HuH-7 (cell line): ENCODE measurements around the gene TENM4.
"Not testable (repeated sequence)": the region's sequence is repeated elsewhere in the genome, so short reads cannot be mapped to it uniquely, and the experiment has no call there.

Experiments
- DNase-seq: peaks from one replicate; pipeline ENCODE4 v3.0.0; 2011; ENCODE audit warnings: low spot score

Gene TENM4

DNA sequence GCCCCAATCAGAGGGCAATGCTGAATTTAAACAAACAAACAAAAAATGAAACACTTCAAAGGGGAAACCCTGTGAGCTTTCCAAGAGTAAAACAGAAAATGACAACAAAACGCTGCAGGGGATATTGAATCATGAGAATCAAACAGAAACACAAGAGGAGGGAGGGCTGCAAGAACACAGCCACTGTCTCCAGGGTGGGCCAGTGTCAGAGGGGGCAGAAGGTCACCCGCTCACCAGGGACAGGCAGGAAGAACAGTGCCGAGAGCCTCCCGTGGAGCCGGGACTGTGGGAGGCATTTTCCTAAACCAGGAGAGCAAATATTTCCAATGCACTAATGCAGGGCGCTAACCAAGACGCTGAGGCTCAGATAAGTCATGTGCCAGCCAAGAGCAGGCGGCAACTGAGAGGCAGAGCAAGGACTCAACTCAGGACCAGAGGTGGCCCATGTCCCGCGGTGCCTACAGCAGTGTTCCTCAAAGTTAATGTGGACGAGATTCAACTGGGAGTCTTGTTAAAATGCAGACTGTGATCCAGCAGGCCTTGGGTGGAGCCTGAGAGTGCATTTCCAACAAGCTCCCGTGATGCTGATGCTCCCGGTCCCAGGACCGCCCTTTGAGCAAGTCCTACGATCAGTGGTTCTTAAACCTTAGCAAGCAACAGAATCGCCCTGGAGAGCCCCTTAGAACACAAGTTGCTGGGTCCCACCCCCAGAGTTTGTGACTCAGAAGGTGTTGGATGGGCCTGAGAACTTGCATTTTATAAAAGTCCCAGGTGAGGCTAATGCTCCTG, 197.2 kb downstream of the TENM4 start:
- no peak for DNase-seq

DNA sequence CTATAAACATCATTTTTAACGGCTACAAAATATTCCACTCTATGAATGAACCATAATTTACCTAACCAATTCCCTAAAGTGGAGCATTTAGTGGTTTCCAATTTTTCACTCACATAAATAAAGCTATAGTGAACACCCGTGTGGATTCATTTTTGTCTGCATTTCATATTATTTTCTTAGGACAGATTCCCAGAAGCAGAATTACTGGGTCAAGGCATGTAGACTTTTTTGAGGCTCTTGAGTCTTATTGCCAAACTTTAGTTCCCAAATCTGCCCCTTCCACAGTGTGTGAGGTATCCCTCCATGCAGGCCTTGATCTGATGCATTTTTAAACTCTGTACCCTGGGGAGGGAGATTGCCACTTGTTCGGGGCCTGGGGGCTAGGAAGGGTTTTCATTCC, 198.2 kb downstream of the TENM4 start:
- DNase-seq = no peak

DNA sequence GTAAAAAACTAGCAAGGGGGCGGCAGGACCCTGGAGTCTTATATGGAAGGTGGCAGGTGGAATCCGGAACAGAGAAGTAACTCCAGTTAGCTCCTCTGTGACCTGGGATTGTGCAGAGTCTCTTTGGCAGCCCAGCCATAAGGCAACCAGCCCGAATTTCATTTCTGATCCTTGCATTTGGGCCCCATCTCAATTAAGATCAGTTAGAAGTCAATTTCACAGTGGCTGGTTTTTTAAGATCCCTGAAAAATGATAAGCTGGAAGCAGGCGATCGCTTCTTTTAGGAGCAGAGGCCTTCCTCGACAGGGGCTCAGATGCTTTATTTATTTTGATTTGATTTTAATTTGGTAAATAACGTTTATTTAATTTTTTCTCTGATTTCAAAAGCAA, 199.0 kb downstream of the TENM4 start:
- DNase-seq = no peak

DNA sequence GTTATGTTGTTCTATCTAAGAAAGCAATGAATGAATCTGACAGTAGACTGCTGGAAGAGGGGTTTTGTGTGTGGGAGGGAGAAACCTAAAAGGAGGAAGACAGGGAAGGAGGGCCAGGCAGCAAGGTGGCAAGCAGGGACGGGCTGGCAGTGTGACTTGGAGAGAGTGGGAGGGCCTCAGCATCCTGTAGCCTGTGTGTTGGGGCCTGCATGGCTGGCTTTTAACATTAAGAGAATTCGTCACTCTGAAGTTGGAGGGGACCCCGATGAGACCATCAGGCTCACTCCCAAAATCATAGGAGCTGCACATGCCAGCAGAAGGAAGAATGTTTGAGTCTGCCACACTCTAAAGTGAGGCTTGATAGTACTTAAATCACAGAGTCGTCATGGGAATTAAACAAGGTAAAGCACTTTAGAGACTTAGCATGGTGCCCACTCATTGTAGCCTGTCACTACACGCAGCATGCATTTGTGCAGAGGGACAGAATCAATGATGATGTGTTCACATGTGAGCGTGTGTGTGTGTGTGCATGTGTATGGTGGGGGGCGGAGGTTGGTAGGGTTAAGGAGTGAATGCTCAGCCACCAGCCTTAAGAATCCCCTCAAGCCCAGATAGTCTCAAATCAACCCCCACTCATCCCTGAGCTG, 199.5 kb downstream of the TENM4 start:
- DNase-seq = no peak

DNA sequence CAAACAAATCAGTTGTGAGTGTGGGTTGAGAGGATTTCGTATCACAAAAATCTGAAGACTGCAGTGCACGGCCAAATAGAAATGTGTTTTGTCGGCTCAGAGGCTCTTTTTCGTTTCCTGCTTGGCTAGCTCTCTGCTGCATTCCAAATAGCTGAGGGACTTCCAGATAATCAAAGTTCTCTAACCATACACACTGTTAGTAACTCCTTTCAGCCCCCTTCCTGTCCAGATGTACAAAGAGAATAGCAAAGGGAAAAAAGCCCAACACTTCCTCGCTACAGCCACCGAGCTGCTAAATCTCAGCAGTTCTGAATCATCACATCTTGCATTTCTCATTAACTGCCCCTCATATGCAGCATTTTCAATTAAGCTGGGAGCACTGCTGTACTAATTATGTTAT, 203.1 kb downstream of the TENM4 start:
- no peak for DNase-seq

DNA sequence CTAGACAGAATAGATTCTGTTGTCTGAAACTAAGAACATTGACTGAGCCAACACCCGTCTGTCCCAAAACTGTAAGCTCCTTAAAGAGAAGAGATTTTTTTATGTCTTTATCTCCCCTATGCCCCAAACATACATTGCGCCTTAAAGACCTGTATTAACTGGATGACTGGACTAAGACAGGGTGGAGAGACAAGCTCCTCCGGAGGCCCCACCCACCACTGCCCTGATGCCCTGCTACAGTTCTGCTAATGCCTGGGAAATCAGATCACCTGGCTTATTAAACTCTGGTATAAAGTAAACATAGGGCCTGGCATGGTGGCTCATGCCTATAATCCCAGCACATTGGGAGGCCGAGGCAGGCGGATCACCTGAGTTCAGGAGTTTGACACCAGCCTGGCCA, 203.7 kb downstream of the TENM4 start:
- no peak for DNase-seq

DNA sequence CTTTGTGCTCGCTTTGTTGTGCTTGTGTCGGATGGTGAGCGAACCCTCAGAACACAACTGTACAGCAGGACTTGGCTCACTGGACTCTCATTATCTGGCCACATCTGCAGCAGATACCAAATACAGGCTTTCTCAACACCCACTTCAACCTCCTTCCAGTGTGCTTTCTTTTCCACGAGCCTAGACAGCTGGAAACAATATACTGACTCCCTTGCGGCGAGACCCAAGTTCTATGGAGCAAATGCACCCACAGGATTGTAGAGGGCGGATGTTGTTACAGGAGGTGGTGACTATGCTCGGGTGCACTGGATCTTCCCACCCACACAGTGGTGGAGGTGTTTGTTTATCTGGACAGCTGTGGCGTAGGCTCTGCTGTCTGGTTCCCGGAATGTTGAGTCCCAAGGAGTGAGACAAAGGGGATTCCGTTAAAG, 204.3 kb downstream of the TENM4 start:
- DNase-seq = no peak

DNA sequence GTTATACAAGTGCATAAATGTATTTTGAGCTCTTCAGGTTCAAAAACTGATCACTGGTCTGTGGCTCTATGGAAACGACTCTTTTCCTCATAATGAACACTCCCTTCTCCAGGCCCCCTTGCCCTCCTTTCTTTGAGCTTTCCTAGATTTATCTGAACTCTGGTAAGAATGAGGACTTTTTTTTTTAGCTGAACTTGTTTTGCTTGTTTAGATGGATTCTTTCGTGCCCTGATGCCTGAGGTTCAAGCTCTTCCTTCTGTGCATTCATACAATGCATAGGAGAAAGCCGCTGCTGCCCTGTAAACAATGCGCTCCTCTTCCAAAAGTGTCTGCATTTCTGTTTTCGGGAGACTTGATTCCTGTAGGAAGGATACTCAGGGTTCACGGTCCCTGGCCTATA, 205.1 kb downstream of the TENM4 start:
- DNase-seq = no peak

DNA sequence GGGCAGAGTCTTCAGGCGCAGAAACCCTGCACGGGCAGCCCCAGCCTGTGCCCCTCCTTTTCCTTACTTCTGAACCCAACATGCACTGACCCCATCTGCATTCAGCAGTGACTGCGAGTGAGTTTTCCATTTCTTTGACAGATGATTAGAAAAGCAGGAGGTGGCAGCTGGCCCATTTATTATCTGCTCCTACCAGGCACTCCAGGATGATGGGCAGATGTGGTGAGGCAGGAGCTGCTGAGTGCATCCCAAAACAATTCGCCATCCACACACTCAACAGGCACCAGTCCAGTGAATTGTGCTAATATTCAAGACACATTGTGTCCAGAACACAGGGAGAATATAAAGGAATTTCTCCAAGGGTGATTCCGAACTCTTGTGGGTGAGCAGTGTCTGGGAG, 208.5 kb downstream of the TENM4 start:
- no peak for DNase-seq

DNA sequence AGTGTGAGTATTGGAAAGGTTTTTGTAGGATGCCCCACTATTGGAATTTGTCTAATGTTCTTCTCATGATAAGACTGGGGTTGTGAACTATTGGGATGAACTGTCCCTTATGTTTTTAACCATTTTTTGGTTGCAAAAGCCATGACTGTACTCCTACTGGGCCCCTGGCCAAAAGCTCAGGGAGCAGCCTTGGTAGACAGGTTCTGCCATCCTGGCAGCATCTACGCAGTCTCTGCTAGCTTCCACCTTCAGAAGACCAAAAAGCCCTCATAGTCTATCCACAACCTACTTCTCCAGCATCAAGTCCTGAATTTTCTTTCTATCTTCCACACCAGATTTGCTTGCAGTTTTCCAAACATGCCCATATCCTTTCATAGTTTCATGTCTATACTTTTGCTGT, 211.8 kb downstream of the TENM4 start:
- DNase-seq = no peak

DNA sequence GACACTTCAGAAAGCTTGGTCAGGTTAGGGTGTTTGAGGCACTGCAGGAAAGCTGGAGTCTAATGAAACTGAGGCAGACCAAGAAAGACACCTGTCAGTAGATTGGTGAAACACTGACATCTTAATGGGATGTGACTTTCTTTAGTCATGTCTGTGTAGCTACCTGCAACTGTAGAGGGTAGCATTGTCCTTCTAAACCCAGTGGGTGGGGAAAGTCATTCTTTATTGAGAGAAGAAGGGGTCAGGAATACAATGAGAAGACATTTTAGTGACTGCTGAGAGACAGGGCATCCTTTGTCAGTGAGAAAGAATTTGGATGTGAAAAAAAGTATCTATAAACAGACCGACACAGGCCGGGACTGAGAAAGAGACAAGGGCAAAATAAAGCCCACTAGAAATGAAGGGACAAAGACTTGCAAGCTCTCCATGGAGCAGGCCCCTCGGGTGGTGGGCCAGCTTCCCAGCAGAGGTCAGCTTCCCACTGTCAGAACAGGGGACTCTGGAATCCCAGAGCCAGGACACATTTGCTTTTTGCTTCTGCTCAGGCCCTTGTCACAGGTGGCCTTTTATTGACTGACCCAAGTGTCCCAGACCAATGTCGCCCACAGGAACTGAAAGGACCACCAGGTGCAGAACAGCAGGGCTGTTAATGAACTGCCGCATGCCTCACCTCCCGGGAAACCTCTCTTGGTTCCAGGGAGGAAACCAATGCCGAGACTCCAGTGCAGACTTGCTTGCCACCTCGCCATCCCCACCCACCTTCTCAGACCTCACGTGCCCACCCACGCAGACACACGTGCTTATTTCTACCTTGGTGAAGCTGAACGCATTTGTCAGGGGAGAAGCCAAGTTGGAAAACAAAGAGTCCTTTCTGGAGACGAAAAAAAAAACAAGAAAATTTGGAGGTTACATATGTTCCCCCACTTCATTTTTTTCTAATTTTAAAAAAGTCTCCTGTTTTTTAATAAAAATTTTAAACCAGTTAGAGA, 212.8 kb downstream of the TENM4 start:
- no peak for DNase-seq

DNA sequence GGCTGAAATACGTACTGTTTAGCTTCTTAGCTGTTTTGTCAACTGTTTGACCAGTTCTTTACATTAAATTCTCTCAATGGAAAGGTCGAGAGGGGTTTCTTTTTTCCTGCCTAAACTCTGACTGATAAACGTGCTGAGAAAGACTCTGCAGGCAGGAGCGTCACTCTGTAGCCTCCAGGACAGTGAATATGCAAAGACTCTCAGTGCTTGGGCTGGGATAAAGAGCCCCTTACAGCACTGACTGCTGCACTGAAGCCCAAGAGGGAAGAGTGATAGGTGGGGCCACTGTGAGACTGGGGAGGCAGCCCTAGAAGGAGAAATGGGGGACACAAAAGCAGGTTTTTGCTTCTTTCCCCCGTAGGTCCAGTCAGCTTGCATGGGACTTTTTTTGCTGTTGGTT, 213.5 kb downstream of the TENM4 start:
- DNase-seq = no peak

DNA sequence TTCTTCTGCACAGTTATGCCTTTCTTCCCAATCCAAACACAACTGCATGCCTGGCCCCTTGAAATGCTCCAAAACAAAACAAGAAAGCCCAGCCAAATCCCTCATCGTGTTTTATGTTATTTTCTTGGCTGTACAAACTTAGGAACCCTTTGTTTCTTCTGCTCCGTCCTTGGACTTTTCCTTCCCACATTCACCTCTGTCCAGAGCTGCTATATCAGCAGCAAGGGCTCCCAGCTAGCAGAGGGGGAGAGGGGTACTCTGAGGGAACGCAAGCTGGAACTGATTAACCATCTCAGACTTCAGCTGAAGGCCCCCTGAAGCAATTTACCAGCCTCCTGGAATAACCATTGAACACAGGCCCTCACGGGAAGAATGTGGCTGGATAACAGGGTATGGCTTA, 214.7 kb downstream of the TENM4 start:
- no peak for DNase-seq

DNA sequence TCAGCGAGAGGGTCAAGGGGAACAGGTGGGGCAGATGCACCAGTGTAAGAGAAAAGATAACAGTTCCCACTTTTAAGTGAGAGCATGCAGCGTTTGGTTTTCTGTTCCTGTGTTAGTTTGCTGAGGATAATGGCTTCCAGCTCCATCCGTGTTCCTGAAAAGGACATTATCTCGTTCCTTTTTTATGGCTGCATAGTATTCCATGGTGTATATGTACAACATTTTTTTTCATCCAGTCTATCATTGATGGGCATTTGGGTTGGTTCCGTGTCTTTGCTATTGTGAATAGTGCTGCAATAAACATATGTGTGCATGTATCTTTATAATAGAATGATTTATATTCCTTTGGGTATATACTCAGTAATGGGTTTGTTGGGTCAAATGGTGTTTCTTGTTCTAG, 218.7 kb downstream of the TENM4 start:
- not testable (repeated sequence) for DNase-seq

DNA sequence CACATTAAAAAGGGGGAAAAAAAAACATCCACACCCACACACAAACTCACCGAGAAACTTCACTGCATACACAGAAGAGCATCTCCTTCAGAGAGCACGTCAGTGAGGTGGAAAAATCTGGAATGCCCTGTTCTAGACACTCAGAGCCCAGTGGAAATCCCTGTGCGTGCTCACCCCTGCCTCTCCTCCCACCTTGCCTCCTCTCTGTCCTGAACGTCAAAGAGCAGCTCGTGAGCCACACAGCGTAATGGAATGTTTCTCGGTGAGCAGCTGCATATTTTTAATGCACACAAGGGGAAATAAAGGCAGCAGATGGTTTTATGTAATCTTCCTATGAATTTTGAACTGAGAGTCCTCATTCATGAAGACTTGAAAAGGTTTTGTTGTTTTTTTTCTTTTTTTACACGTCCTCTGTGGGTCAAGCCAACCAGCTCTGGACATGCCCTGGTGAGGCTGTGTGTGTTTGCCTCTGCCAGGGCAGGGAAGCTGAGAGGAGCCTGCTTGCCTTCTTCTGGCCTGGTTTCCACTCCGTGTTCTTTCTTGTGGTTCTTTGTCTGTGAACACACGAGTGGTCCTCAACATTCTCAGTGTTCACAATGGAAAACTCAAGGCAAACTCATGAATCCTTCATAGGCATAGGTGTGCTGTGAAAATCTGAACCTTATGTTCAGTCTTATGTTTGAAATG, 219.2 kb downstream of the TENM4 start:
- DNase-seq = no peak

DNA sequence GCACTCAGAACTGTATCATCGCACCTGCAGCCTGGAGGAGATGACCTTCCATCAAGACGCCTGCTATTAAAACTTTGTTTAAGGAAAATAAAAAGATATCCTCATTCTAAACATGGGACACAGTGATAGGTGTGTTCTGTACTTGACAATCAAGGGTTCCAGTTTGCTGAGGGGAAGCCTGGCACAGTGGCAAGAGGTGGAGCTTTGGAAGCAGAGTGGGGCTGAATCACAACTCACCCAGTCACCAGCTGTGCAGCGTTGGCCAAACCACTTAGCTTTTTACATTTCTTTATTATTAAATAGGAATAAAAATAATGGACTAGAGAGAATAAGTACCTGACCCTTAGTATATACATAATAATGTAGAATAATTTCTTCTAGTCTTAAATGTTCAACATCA, 220.7 kb downstream of the TENM4 start:
- DNase-seq = no peak

DNA sequence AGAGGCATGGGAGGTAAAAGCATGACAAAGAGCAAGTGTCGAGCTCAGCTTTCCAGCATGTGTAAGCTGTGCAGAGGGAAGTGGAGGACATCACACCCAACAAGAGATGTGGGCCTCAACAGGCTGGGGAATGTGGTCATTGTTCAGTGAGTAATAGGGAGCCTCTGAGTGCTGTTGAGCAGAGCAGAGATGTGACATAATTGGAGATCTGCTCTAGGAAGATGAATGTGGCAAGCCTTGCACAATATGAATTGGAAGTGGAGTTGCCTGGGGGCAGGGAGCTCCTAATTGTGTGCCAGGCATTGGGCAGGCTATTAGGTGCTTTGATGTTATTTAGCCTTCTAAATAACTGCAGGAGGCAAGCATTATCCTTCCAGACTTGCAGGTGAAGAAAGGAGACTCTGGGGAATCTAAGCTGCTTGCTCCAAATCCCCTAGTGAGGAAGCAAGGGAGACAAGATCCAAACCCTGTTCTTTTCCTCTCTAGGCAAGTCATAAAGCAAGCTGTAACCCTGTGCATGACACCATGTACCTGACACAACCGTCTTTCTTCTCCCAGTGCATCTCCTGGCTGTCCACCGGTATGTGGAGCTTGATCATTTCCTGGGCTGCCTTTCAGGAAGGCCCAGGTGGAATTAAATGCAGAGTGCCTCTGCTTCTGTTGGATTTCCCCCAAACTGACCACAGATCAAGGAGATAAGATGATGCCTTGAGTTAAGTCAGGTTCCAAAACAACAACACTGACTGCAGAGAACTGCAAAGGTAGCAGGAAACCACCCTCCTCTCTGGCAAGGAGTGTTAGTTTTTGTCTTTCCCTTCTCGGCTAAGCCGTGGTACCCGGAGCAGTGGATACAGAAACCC, 221.4 kb downstream of the TENM4 start:
- no peak for DNase-seq

DNA sequence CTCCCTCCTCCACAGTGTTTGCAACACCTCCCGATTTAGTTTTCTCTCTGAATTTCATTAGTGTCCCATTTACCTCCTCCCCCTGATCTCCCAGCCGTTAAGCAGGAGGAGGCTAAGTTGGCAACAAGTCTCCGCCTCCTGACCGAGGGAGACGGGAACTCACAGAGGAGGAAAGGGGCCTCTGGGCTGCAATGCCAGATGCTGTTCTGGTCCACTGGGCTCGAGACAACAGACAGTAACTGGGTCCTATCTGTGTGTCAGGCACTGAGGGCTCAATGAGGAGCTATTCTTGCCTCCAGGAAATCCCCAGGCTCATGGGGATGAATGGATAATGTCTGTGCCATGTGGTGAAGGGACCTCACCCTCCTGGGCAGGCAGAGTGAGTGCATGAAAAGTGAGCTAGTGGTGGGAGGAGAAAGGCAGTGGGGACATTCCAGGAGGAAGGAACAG, 228.1 kb downstream of the TENM4 start:
- no peak for DNase-seq

DNA sequence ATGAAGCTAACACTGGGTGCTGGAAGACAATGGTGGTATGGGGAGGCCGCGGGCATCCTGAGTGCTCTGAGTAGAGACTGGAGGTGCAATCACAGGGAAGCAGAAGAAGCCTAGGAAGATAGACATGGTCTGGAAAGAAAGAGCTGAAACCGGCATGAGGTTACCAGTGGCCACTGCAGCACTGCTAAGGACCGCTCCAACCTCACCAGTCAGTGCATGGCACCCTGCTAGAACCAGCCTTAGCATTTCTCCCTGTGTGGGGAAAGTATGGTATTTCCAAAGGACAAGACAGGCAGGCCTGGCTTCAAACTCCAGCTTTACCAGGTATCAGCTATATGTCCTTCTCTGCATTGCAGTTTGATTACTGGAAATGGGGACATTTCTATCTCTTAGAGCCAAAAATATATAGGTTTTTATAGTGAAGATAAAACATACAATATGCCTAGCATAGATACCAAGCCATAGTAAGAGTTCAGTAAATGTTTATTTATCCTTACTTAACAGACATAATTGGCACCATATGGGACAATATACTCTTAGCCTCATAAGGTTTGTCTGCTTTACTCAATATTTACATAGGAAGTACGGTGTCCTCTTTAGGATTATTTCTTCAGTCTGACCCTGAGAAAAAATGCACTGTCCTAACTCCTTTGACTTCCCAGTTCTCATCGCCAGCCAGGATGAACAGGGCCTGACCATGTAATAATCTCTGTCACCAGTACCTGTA, 231.1 kb downstream of the TENM4 start:
- DNase-seq = no peak

DNA sequence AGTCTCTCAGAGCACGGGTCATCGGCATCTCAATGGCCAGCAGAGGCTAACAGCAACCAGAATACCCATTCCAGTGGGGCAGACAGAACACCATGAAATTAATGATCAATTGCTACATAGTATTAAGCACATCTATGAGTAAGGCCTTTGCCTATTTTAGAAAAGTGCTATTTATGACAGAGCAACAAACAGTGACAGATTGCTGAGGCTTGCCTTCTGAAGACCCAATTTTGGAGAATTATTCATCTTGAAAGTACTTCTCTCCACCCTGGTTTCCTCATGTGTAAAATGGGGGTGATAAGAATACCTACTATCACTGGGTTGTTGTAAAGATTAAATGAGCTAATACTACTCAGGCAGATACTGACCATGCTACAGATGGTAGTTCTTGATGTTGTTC, 232.7 kb downstream of the TENM4 start:
- no peak for DNase-seq
